Stimulated activated CD8-positive, alpha-beta memory T cell treated with anti-CD3 and anti-CD28 coated beads, Interleukin-15, amount 100 ng/mL, for 1 hour (primary cell): Measurements from ENCODE around the gene THSD7A.

ENCODE experiments used
- DNase-seq: peaks from one replicate; pipeline ENCODE4 v3.0.0-alpha.2; 2020; ENCODE audit warnings: low read depth

The THSD7A gene

DNA sequence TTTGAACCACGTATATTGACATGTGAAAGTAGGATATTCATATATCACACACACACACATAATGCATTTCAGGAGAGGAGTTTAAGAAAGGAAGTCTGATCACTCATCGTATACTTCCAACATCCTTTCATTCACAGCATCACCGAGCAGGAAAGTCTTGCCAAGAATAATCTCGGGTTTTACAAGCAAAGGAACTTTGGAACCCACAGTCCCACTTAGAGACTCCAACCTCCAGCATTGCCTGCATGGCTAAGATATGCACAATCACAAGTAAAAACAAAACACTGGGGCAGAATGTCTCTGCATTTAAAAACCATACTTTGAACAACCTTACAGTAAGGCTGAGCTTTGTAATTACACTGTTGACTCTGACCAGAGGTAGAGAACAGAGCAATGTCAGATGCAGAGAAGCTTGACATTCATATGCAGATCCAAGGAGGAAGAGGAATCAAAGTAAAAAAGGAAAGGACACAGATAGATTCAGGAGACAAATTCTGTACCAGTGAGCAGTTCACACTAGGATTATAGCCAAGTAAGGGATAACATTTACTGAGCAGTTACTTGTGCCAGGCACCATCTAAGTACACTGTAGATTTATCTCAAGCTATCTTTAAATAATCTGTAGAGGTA is 14.8 kb downstream of the THSD7A start:
- DNase-seq = no peak

DNA sequence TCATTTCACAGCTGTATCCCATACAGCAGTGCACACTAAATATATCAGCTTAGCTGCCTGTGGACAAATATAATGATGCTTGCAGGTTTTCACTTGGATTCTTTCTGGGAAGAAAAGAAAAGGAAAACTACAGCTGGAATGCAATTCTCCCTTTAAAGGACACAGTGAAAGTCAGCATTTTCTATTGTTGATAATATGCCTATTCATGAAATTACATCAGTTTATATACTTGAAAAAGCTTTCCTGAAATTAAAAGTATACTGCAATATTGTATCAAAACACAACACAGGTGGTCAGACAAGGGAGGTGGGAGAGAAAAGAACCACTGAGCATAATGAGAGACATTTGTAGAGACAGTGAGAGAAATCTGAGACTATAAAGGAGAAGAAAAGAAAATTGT is 20.3 kb downstream of the THSD7A start:
- DNase-seq = no peak

DNA sequence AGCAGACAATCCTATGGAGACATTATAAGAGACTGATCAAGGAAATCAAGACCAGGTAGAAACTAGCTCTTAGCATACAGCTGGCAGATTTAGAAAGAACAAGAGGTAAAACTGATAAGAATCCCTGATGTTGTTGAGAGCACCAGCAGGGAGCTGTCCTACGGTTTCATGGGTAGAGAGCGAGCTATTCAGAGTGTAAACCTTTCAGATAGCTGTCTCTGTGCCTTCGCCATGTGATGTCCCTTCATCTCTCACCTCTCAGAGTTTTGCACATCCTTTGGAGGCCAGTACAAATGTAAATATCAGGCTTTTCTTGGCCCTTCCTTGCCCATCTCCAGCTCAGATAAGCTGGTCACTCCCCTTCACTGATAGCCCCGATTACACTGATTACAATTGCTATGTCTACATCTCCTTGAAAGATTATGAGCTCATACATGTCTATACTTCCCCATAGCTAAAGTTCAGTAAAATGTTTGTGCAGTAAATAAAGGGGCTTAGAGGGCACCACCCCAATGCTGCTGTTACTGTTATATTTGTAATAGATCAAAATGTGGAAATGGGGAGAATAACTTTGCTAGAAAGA is 21.9 kb downstream of the THSD7A start:
- DNase-seq = no peak

DNA sequence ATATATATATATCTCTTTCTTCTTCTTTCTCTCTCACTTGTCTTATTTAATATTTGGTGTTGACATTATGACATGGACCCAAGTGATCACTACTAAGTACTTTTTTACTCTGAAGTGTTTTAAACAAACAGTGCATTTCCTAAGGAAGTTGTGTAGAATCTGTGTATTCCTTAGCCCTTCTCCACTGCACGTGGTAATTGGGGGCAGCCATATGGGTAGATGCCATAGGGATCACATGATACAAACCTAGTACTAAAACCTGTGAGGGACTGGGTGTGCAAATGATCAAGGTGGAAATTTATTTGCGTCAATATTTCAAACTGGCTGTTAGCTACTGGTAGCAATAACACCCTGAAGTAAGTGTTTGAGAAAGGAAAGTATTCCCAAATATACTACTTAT is 25.0 kb downstream of the THSD7A start:
- DNase-seq = no peak

DNA sequence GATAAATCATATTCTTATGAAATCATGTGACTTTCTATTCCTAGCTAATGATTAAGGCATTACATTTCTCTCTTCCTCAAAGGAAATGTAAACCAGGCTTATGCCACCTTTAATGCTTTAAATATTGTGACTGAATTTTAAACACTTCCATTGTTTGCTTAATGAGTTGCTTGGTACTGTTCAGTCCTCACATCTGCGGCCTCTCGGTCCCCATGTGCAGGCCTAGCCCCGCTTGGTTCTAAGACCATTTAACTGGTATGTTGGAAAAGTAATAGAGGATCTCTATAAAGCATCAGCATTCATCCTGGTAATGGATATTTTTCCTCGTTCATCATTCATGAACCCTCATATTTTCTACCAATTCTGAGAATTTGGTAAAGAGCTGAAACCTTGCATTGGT is 27.4 kb downstream of the THSD7A start:
- DNase-seq = no peak

DNA sequence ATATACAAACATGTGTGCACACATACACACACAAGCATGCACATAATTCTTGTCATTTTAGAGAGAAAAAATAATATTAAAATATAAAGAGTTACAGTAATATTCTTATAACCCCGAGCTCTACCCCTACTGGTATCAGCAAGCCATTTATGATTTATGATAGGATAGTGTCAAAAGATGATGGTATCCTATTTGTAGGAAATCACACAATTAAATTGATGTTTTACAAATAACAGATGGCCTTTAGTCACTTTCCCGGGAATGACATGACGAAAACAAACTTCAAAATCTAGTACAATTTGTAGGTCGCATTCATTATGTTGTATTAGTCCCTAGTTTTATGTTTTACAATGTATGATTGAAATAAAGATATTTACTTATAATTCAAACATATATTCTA is 36.8 kb downstream of the THSD7A start:
- no peak for DNase-seq

DNA sequence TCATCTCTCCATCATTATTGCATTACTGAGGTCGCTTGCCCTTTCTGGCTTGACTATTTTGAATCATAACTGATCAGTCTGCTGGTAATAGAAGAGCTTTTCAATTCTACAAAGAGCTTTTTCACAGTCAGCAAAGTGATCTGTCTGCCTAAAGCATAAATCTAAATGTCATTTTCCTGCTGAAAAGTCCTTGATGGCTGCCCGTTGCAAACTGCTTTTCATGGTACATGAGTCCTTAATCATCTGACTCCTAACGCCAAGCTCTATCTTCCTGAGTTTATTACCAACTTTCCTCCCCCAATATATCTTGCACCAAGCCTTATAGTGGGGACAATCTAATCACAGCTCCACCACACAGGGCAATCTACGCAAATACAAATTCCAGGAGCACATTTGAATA is 39.8 kb downstream of the THSD7A start:
- no peak for DNase-seq

DNA sequence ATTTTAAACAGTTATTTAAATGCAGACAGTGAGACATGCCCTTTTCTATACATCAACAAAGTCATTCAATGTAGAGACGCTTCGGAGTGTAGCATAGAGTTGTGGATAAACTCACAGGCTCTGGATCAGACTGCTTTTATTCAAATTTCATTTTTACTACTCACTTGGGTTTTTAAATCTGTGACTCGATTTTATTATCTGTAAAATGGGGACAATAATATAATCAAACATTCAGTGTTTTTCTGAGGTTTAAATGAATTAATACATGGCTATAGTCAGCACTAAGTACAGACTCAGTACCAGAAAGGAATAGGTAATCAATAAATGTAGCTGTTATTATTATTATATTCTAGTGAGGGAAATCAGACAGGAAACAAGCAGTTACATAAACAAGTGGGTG is 43.4 kb downstream of the THSD7A start:
- no peak for DNase-seq

DNA sequence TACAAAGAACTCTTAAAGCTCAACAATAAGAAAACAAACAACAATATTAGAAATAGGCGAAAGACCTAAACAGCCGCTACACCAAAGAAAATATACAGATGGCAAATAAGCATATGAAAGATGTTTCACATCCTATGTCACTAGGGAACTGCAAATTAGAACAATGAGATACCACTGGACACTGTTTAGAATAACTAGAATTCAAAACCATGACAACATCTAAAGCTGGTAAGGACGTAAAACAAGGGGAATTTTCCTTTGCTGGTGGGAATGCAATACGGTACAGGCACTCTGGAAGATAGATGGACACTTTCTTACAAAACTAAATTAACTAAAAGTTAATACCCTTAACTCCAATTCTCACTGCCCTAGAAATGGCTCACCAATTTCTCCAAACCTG is 44.5 kb downstream of the THSD7A start:
- no peak for DNase-seq

DNA sequence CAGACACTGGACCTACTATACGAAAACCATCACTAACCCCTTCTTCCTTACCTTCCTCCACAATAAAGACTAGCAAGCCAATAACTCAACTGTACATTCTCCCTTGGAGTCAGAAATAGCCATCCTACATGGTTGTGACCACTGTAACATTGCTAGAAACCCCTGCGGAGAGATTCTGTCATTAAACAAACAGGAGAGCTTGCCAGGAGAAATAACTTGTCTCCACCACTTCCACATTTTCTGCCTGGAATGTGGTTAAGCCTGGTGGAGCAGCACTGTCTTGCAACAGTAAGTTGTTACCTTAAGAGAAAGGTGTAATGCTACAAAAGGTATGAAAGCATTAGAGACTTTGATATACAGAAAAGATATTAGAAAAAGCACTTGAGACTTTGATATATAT is 45.8 kb downstream of the THSD7A start:
- no peak for DNase-seq

DNA sequence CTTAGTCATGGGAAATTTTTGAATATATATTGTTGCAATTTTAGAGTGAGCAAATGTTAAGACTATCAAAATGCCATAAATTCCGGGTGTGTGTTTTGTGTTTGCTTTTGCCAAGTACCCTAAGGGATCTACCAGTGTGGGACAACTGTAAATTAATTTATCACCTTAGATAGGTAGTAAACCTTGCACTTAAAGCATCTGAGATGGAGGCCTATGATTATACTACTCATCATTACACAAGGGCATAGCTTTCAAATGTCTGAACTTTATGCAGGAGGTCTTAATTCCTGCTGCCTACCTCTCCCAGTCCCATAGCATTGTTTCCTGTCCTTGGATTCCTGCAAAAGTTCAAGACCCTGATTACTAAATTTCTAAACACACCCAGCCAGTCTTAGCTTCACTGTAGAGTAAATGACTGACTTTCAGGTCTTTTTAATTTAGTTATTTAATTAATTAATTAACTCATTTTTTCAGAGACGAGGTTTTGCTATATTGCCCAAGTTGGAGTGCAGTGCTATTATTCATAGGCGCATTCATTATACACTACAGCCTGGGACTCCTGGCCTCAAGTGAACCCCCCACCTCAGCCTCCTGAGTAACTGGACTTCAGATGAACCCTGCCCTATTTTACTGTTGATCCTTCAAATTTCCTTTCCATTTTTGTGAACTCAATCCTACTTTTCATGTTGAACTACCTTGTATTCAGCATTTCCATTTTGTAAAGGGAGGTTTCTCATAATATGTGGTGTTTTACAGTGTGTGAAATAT is 47.0 kb downstream of the THSD7A start:
- no peak for DNase-seq

DNA sequence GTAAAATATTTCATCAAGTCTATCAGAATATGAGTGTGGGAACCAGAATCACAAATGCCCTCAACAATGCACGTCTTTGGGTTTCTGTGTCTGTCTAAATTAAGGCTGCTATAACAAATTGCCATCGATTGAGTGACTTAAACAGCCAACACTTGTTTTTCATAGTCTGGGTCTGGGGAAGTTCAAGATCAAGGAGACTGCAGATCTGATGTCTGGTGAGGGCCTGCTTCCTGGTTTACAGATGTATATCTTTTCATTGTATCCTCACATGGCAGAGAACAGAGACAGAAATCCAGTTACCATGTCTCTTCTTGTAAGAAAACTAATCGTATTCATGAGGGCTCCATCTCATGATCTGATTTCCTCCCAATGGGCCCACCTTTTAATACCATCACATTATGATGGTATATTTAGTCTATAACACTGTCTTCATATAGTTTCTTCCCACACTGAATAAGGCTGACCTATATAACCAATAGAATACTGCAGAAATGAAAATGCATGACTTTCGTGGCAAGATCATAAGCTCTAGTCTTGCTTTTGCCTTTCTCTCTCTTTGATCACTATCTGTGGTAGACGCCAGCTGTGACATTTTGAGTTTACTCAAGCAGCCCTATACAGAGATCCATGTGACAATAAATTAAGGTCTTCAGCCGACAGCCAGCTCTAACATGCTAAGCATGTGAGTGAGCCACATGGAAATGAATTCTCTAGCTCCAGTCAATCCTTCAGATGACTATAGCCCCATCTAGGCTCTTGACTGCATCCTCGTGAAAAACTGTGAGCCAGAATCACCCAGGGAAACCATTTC is 51.9 kb downstream of the THSD7A start:
- DNase-seq = no peak

DNA sequence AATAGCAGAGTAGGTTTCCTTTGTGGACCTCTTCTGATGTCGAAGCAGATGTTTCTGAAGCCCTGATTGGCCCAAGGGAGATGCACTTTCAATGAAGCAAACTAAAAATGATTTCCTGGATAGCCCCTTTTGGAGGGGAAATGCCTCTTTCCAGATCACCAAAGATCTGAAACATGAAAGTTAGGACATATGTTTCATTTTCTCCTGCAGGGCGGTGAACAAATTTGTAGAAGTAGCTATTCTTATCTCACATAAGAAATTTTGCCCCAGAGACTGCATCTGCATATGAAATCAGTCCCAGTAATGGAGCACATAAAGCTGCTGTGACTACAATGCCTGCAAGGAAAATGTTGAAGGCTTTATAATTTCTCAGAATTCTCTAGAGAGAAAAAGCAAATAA is 56.0 kb downstream of the THSD7A start:
- DNase-seq = no peak

DNA sequence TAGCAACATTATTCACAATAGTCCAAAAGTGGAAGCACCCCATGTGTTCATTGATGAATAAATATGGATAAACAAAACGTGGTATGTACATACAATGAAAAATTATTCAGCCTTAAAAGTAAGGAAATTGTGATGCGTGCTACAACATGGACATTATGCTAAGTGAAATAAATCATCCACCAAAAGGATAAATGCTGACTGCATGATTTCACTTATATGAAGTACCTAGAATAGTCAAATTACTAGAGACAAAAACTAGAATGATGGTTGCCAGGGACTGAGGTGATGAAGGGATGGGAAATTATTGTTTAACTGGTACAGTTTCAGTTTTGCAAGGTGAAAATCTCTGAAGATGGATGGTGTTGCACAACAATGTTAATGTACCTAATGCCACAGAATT is 56.6 kb downstream of the THSD7A start:
- DNase-seq = no peak

DNA sequence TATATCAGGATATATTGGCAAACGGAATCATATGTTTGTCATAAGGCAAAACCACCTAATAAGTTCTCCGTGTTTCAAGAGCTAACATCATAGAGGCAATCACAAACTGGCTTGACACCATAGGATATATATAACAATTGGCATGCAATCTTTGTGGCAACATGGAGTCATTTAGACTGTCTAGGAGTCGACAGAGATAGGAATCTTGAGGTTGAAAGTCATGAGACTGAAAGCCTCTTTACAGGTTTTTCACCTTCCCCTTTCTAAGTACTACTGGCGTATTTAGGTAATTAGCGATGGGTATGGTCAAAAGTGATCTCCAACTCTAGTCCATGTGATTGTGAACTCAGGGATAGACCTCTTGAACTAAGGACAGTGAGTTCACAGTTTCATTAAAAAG is 63.7 kb downstream of the THSD7A start:
- DNase-seq = no peak

DNA sequence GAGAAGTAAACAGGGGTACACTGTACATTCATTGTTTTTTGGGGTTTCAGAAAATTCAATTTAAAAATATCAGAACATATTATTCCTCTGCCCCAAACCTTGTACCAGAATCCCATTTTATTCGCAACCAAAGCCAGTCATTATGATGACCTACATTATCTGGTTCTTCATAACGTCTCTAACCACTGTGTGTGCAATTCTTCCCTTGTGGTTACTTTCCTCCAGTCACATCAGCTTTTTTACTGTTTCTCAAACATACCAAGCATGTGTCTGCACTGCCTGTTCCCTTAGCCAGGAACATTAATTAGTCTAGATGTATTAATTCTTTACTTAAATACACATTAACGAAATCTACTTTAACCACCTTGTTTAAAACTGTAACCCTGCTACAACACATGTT is 64.8 kb downstream of the THSD7A start:
- DNase-seq = no peak

DNA sequence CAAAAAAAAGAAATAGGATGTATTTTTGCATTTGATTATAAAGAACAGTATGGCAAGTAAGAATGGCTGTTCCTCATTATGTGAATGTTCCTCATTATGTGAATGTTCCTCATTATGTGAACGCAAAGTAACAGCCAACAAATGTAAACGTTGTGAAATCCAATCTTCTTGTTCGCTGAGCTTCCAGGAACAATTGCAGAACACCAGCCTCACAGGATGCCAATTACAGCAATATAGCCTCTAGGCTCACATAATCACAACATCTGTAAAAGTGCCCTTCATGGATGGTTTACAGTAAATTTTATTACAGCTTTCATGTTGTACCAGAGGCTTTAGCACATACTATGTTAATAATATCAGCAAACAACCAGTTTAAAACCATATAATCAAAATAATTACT is 71.6 kb downstream of the THSD7A start:
- DNase-seq = no peak

DNA sequence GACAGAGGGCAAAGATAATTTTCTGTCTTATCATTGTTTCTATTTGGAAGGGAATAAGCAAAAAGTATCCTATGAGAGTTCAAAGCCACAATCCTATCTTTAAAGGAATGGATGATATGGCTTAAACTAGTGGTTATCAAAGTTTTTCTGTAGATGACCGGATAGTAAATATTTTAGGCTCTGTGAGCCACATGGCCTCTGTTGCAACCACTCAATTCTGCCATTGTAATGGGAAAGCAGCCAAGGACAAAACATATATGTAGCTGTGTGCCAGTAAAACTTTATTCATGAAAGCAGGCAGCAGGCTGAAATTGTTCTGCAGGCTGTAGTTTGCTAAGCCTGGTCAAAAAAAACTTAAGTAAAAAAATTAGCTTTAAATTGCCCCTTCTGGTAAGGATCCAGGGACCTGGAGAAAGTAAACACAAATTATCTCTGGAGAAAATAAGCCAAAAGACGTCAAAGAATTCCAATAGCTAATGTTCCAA is 73.3 kb downstream of the THSD7A start:
- no peak for DNase-seq

DNA sequence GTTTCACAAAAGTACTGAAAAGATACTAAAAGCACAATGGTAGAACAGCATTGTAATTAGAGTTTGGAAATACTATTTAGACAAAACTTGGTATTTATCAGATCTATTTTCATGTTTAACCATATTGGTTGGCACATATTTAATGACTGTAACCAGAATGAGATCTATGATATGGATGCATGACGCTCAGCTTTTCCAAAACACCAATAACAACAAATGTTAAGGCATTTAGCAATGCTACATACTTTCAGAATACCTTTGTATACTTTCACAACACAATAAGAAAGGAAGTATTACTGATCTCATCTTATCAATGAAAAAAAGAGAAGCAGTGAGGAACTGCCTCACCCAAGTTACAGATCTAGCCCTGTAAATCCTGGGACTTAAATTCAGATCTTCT is 74.8 kb downstream of the THSD7A start:
- no peak for DNase-seq

DNA sequence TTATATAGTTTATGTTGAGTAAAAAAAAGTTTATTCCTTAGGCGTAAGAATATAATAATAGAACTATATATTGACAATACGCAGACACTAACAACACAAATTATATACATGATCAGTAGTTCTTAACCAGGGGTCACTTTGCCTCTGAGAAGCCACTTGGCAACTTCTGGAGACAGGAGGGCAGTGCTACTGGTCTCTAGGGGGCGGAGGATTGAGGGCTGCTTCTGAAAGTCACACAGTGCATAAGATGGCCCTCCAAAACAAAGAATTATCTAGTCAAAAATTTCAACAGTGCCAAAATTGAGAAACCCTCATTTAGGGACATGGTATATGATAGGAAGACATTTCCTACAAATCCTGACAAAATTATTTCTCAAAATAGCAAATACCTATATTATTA is 77.1 kb downstream of the THSD7A start:
- DNase-seq = no peak

DNA sequence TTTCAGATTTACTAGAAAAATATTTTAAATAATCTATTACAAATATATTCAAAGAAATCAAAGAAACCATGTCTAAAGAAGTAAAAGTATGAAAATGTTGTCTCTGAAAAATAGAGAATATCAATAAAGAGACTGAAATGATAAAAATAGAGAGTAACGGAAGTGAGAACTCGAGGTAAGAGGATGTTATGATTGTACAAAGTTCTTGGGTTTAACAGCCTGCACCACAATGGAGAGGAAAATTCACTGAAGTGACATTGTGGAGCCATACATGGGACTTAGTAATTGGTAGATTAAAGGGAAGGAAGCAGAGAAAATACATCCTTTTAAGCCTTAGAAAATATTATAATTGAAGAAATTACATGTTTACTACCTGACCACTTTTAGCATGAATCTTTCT is 77.9 kb downstream of the THSD7A start:
- no peak for DNase-seq

DNA sequence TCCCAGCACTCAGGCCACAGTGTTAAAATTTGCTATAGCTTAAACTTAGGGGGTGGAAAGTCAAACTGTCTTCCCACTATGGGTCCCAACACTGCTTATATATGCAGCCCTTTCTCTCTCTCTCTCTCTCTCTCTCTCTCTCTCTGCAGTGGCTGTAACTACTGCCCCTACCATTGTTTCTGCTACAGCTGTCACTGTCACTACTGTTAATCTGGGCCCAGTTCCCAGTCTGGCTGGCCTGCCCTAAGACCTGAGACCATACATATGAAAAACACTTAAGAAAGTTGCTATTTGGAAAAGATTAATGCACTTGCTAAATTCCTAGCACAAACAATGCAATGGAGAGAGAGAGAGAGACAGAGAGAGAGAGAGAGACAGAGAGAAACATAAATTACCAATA is 78.6 kb downstream of the THSD7A start:
- DNase-seq = no peak
